HG03575 (cell line): ENCODE data around the gene MEIOB.
"Not testable (repeated sequence)": the region's sequence is repeated elsewhere in the genome, so short reads cannot be mapped to it uniquely, and the experiment has no call there.

ENCODE experiments used
- ATAC-seq: cut with Tn5 transposase; IDR thresholded peaks from one replicate; pipeline ENCODE4 v1.9.1; 2021; ENCODE audit not compliant: unreplicated experiment, insufficient number of reproducible peaks, low FRiP score; ENCODE audit errors: extremely low read depth

The MEIOB gene

DNA sequence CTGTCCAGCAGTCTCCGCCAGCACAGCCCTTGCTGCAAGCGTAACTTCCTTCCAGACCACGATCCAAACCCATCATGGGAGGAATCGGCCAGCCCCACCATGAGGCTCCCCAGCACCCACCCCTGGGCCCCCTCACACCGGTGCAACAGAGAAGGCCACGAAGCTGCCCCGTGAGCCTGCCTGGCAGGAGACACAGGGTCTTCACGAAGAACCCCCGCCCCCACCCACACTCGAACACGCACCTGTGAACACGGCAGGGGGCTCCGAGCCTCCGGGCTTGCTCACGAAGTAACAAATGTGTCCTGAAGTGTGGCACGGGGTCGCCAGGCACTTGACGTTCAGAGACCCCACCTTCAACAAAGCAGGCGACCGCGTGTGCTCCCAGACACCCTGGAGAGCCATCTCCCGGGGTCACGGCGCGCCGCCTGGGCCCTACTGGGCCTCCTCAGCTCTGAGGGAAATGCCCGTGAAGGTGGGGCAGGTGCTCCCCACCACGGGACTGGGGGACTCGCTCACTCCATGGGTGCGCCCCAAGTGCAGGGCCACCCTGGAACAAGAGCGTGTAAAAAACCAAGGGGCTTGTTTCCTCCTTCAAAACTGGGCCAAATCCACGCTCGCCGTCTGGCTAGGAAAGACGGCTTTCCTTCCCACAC, 53.0 kb downstream of the MEIOB start:
- ATAC-seq, result no peak

DNA sequence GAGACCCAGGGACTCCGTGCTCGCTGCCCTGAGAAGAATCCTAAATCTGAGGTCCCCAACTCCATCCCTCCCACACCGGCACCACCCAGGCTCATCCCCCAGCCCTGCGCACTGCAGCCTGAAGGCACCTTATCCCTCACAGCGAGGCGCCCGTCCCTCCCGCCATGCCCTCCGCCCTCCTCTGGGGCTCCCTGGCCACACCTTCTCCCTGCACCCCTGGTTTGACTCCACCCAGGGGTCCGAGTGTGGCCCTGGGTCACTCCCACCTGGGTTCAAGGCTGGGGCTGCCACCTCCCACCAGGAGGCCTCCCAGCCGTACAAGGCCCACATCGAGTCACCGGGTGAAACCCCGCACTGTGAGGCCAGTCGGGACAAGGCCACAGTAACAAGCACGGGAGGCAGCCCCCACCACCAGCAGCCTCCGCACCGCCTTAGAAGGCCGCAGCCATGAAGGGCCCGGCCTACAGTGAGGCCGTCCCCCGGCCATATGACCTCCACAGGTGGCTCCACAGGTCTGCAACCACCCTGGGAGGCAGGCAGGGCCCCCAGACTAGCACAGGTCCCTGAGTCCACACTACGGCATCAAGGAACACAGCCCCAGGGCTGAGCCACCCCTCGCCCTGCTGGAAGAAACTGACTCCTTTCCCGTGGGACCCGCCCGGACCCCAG, 53.6 kb downstream of the MEIOB start:
- no peak for ATAC-seq

GRCh38 chr16:1817716-1818115, 54.2 kb downstream of the MEIOB start:
- ATAC-seq, result no peak

GRCh38 chr16:1817276-1817589, 54.7 kb downstream of the MEIOB start:
- ATAC-seq, result no peak

DNA sequence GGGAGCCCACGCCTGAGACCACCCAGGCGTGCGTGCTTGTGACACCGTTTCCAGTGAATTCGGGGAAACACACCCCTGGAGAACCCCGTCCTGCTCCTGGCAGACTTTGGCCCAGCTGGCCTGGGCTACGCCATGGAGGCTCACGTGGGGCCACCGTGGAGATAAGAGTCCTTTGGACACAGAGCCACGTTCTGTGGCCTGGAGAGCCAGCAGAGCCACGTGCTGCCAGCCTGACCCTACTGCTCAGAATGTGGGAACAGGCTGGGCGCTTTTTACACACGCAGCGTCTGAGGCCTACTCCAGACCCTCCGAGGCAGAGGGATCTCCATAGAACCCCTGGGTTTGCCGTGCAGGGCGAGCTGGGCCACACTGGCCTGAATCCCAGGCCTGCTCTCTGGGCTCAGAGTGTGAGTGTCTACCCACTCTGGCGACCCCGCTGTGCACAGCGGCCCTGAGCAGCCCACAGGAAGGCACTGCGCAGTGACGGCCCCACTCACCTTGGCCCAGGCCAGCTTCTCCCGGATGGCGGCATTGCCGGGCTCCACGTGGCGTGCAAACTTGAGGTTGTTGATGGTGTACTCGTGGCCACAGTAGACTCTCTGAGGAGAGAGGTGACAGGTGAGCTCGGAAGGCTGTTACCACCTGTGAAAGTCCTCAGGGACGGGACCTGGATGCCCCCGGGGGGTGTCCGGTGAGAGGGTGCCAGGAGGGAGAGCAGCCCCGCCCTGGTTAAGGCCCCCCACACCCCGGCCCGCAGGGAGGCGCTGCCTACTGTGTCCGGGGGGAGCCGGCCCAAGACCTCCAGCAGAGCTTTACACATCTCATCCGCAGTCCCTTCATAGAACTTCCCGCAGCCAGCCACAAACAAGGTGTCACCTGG, 55.3 kb downstream of the MEIOB start:
- no peak for ATAC-seq

- ATAC-seq, result no peak
Measured at GRCh38 chr16:1815461-1815860, 56.5 kb downstream of the MEIOB start.

GRCh38 chr16:1812732-1813163, 59.2 kb downstream of the MEIOB start:
- ATAC-seq, result no peak

DNA sequence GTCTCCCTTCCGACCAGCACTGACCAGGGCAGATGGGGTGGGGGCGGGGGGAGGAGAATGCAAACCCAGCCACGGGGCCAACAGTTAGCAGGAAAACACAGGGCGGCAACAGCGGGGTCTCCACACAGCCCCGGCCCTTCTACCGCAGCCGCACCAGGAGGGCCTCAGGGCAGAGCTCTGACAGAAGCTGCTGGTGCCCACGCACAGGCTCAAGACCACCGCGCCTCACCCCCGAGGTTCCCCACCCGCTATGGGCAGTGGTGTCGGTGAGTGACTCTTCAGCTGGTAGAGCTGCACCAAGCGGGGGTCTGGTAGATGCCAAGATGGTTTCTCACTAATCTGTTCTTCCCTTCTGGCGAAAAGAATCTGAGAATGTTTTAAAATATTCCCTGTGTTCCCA, 61.4 kb downstream of the MEIOB start:
- no peak for ATAC-seq

DNA sequence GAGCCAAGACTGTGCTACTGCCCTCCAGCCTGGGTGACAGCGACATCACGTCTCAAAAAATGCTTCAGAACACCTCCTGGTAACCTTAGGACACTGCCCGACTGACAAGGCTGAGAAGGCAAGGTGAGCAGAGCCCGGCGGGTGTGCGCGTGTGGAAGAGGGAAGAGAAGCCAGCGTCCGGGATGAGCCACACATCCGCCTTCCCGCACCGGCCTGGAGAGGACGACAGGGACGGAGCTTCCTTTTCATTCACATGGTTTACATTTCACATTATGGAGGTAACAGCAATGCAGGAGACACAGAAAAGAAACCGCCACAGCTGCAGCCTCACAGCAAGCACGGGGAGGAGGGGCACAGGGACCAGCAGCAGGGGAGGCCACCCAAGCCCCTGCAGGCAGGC, 61.9 kb downstream of the MEIOB start:
- no peak for ATAC-seq

DNA sequence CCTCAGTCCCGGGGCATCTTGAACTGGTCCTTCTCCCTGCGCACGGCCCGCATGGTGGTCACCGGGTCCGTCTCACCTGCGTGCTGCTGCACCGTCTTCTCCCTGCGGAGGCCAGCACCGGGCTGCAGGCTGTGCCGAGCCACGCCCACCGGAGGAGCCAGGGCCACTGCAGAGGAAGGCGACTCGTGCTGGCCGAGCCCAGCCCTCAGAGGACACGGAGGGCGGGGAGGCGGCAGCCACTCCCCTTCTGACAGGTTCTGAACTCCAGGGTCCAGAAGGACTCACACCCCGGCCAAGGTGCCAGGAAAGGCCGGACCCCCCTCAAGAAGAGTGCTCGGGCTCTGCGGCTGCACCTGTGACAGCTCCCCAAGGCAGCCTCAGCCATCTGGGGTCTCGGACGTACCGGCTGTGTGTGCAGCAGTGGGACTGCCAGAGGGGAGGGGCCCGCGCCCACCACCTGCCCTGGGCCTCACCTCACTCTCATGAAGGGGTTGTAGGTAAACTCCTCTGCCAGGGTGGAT, 62.6 kb downstream of the MEIOB start:
- no peak for ATAC-seq

- ATAC-seq, result no peak
Measured at GRCh38 chr16:1808691-1809090, 63.3 kb downstream of the MEIOB start.

- ATAC-seq, result no peak
Measured at GRCh38 chr16:1807626-1808025, 64.3 kb downstream of the MEIOB start.

DNA sequence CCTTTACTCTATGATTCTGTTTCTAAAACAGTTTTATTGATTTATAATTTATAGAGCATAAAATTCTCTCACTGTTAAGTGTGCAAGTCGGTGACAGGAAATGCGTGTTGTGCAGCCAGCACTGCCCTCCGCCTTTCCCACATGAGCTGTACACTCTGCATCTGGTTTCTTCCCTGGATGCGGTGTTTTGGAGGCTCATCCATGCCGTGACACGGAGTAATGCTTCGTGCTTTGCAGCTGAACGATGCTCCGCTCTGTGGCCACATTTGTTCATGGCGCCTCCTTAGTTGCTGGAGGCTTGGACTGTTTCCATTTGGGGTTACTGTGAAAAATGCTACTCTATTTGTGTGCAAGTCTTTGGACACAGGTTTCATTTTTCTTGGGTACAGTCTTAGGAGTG, 71.3 kb downstream of the MEIOB start:
- no peak for ATAC-seq

- ATAC-seq, result not testable (repeated sequence)
Measured at GRCh38 chr16:1799263-1799662, 72.7 kb downstream of the MEIOB start.

DNA sequence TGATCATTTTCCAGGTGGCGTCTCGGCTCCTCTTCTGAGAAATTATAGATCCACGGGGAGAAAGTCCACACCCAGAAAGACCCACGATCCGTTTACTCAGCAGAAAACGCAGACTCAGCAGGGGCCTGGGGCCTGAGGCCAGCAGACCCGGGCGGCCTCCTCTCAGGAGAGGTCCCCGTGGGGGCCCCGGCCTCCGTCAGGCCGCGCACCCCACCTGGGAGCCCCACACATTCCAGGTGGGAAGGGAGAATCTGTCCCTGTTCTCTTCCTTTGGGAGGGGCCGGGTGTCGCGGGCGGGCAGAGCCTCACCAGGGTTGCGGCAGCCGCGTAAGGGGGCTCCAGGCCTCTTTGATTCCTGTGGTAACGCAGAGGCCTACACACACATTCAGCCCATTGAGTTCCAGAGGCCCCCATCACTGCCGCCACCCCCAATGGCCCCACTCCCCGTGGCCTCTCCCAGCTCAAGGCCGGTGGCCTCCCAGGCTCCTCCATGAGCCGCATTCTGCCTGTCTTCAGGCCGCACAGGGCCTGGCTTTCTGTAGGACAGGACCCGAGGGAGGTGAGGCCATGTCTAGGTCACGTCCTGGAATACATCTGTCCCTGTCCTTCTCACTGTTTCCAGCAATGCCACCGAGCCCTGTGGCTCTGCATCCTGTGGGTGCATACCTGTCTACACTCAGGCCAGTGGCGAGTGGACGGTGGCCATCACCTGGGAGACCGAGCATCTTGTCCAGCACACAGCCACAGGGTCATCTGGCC, 76.9 kb downstream of the MEIOB start:
- ATAC-seq, result no peak

- ATAC-seq, result no peak
Measured at GRCh38 chr16:1794221-1794871, 77.6 kb downstream of the MEIOB start.

- ATAC-seq, result no peak
Measured at GRCh38 chr16:1793578-1794220, 78.3 kb downstream of the MEIOB start, which contains the start of gene IGFALS. Gene IGFALS, minus strand, starts transcription at chr16:1793705. Its CDS starts 53 bp downstream, at chr16:1793652.
